ENCODE measurements around the gene LLGL1. TPM values are rescaled to one million over a fixed set of nuclear protein-coding genes. Genes with fewer than 3 reads are reported as not detected.

LLGL1 gene
- total RNA-seq, 1 experiment from 2014 or later = 65.0 TPM

GRCh38 chr17:18231164-18231563 lies 5.7 kb downstream of the LLGL1 start:
- H4K5ac ChIP-seq (ENCODE audit: insufficient read length, low read depth, low read length) = no peak overlapping the region
- H3K27ac ChIP-seq (ENCODE audit: insufficient read length, low read depth, low read length) = no peak overlapping the region
- no peak overlapping the region for H2BK5ac ChIP-seq (ENCODE audit: insufficient read length, low read length)
- H3K23me2 ChIP-seq (ENCODE audit: insufficient read length, low read depth, low read length, poor library complexity, severe bottlenecking) = peaks cover 3% of the 10 kb centered on the region
- H3K79me2 ChIP-seq (ENCODE audit: insufficient read depth, low read length) = peaks cover 25% of the 10 kb centered on the region; the same call in 1 of the 2 replicates
- no peak overlapping the region for H3T11ph ChIP-seq (ENCODE audit: low read length)
- H4K20me1 ChIP-seq (ENCODE audit: control insufficient read depth, insufficient read depth, insufficient read length) = no peaks in the 10 kb centered on the region
- H3K23ac ChIP-seq (ENCODE audit: insufficient read length, low read depth, low read length) = no peak overlapping the region
- no peaks in the 10 kb centered on the region for H3K27me3 ChIP-seq (ENCODE audit: insufficient read depth, low read length)
- H3K56ac ChIP-seq (ENCODE audit: insufficient read length, low read depth, low read length) = no peak overlapping the region
- H2BK12ac ChIP-seq (ENCODE audit: insufficient read length, low read depth, low read length) = no peak overlapping the region
- H3K4ac ChIP-seq (ENCODE audit: low read depth, low read length) = no peak overlapping the region
- no peak for TF ChIP-seq CTCF (conservative IDR thresholded peaks at IDR 0.05)
- no peak overlapping the region for H3K9ac ChIP-seq (ENCODE audit: extremely low read depth, insufficient read length, low read length)
- H2BK120ac ChIP-seq (ENCODE audit: low read depth, low read length, poor library complexity, severe bottlenecking) = no peak overlapping the region
- no peak overlapping the region for H3K4me2 ChIP-seq (ENCODE audit: insufficient read depth, insufficient read length, low read length)
- no peak overlapping the region; the same call in 1 of the 2 replicates for H3K14ac ChIP-seq (ENCODE audit: insufficient read depth, low read length)
- no peak overlapping the region for H2AFZ ChIP-seq (ENCODE audit: low read length)
- H4K91ac ChIP-seq (ENCODE audit: insufficient read length, low read depth, low read length) = no peak overlapping the region
- no peaks in the 10 kb centered on the region for H3K27me3 Mint-ChIP-seq (ENCODE audit: low read depth)
- no peak overlapping the region for H2AK5ac ChIP-seq (ENCODE audit: insufficient read length, low read length)
- no peak overlapping the region for H2BK20ac ChIP-seq (ENCODE audit: low read depth, low read length, poor library complexity, severe bottlenecking)
- H3K4me1 ChIP-seq (ENCODE audit: insufficient read depth, low read length) = no peaks in the 10 kb centered on the region
- H3K9me3 ChIP-seq (ENCODE audit: control insufficient read depth, low read depth, low read length) = no peaks in the 10 kb centered on the region
- H3K79me1 ChIP-seq (ENCODE audit: insufficient read depth, low read depth, low read length, poor library complexity, severe bottlenecking) = peaks cover 9% of the 10 kb centered on the region
- no peaks in the 10 kb centered on the region for H3K9me3 Mint-ChIP-seq
- no peak overlapping the region for H3K4me3 Mint-ChIP-seq
- peaks cover 14 to 22% of the 10 kb centered on the region in 2 experiments for H3K4me1 Mint-ChIP-seq
- H3K36me3 Mint-ChIP-seq (ENCODE audit: insufficient read depth in 1 of 3, low read depth in 3 of 3) = peaks cover 14 to 36% (median 35%) of the 10 kb centered on the region in 3 experiments; a peak in 6 of 7 replicates
- no peak overlapping the region for H3K18ac ChIP-seq (ENCODE audit: insufficient read length, low read depth, low read length)
- H3K27ac Mint-ChIP-seq = peak overlapping the region in 2 of 3 experiments; percentile 48 to 65; a peak in 2 of 7 replicates
- WGBS (ENCODE audit: extremely low coverage, insufficient read length, low lambda C conversion rate) = no CpG with 5 or more reads among the region's 9 CpGs
- H2BK15ac ChIP-seq (ENCODE audit: low read depth, low read length) = no peak overlapping the region
- H4K8ac ChIP-seq (replicated peaks; ENCODE audit: insufficient read length, low read depth, low read length) = no peak overlapping the region
- no peak for DNase-seq

Data from H9 (cell line).